HG03097 (cell line): ENCODE measurements around the gene GPR27.

Experiments used
- ATAC-seq: cut with Tn5 transposase; IDR thresholded peaks from one replicate; pipeline ENCODE4 v1.9.1; 2021; ENCODE audit not compliant: unreplicated experiment, low FRiP score

GPR27 gene

GRCh38 chr3:71784914-71785531, 31.4 kb downstream of the GPR27 start, which contains the start of gene PROK2:
PROK2 (minus strand) TSS chr3:71785148; CDS start chr3:71785052, 96 bp downstream.
- no peak for ATAC-seq

DNA sequence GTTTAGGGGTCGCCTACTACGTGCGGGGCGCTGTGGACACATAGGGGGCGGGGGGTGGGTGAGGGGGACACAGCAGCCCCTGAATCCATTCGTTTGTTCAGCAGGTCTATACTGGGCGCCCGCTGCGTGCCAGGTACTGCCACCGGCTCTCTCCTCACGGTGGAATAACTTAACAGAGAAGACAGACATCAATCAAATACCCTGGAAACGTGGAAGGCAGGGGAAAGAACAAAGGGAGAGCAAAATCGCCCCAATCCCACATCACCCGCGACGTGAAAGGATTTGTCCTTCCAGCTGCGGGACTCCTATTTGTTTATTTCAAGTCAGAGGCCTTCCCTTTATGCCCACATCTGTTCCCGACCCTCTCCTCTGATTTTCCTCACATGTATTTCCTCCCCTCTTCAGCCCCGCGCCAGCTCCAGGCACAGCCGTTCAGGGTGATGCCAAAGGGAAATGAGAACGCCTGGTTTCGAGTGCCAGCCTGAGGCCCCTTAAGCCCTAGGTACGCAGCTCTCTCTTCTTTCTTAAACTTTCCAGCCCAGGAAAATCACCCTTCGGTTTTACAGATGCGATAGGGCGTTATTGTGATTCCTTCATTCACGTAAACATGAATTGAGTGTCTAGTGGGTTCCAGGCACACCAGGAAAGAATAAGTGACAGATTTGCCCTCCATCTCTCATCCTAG, 32.0 kb downstream of the GPR27 start:
- no peak for ATAC-seq

GRCh38 chr3:71786217-71786549, 32.5 kb downstream of the GPR27 start:
- no peak for ATAC-seq

GRCh38 chr3:71786551-71786950, 32.9 kb downstream of the GPR27 start:
- no peak for ATAC-seq

DNA sequence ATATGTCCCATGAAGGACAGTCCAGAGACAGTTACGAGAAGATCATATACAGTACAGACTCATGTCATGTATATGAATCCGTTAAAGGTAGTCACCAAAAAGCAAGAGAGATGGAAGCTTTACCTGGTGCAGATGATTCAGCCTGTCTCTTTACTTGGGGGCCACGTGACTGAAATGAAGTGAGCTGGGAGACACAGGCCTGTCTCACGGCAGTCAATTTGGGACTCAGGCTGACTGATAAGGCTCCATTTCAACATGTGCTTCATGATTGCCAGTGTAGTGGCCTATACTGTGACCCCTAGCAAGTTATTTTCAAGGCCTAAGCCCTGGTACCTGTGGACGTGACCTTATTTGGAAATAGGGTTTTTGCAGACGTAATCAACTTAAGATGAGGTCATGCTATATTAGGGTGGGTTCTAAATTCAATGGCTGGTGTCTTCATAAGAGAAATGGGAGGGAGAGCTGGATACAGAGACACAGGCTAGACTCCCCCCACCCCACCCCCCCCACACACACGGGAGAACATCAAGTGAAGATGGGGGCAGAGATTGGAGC, 34.3 kb downstream of the GPR27 start:
- ATAC-seq = no peak

GRCh38 chr3:71789922-71790321, 36.3 kb downstream of the GPR27 start:
- ATAC-seq = no peak

- ATAC-seq = no peak
Measured at GRCh38 chr3:71791634-71792033, 38.0 kb downstream of the GPR27 start.

DNA sequence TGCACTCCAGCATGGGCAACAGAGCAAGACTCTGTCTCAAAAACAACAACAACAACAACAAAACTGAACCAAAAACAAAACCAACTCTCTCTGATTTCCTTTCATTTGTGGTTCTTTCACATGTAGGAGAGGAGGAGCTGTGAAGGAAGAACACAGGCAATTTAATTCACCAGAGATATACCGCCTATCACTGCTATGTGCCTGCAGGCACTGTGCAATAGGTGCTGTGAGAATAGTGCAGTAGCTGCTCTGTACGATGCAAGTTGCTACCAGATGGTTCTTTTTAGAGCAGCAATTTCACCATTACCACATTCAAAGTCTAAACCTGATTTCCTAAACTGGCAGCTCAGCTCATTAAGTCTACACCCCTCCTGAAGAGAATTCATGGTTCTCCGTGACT, 42.6 kb downstream of the GPR27 start:
- no peak for ATAC-seq

DNA sequence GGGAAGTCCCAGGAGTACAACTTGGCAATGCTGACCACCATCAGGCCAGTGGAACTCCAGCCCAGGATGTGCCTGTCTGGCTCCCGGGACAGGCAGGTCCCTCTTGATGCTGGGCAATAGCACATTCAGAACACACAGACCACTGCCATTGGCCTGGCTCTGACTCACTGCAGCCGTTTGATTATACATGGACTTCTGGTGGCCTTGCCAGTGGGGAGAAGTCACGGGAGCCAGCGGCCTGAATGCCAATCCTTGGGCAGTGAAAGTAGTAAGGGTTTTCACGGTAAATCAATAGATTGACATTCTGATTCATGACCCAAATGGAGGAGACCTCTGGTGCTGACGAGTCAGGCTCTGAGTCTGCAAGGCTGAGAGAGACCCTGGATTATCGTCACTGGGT, 43.8 kb downstream of the GPR27 start:
- no peak for ATAC-seq

DNA sequence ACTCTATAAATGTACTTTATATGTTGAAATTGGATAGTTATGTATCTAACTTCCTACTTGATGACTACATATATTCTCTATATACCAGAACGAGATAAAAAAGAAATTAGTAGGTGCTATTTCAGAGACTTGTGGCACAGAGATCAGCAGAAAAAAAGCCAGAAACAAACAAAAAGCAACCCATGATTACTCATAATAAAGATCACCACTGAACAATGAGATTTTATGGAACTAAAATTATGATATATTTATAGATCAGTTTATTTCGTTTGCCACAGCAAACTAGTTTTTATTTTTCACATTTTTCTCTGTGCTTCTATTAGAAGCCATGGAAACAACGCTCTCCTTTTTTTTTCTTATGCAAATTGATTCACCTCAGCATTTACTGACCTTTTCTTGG, 46.4 kb downstream of the GPR27 start:
- ATAC-seq = no peak

DNA sequence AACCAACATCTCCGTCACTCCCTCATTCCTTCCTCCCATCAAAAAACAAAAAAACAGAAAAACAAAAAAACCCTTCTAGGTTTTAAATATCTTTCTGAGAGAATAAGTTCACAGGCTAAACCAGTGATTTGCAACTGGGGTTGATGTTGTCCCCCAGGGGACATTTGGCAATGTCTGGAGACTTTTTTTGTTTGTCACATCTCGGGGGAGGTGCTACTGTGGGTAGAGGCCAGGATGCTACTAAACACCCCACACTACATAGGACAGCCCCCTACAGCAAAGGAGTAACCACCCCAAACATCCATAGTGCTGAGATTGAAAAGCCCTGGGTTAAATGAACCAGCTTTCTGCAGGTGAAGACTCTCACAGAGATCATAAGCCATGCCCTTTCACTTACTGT, 48.3 kb downstream of the GPR27 start:
- no peak for ATAC-seq

DNA sequence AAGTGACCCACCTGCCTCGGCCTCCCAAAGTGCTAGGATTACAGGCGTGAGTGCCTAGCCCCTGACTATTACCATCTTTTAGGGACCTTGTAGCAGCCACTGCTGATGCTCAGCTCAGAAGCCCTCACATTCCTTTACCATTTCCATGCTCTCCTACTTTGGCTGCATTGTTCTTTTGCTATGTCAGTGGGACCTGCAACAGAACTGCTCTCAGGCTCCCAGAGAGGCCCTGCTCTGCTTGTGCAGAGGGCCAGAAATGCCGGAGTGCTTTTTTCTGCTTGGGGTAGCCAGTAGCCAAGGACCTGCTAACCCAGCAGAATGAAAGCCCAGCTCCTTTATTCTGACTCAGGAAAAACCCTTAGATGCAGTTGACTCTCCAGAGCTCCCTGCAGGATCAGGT, 49.6 kb downstream of the GPR27 start:
- no peak for ATAC-seq

- no peak for ATAC-seq
Measured at GRCh38 chr3:71805199-71805598, 51.5 kb downstream of the GPR27 start.

GRCh38 chr3:71805691-71806090, 52.0 kb downstream of the GPR27 start:
- no peak for ATAC-seq
